Measurements from ENCODE around the gene GDF10. TPM values are rescaled to one million over a fixed set of nuclear protein-coding genes. Genes with fewer than 3 reads are reported as not detected.

GDF10 gene
- total RNA-seq, 4 donors from 2014 or later: 3.6 to 9.6 (median 7.3) TPM

DNA sequence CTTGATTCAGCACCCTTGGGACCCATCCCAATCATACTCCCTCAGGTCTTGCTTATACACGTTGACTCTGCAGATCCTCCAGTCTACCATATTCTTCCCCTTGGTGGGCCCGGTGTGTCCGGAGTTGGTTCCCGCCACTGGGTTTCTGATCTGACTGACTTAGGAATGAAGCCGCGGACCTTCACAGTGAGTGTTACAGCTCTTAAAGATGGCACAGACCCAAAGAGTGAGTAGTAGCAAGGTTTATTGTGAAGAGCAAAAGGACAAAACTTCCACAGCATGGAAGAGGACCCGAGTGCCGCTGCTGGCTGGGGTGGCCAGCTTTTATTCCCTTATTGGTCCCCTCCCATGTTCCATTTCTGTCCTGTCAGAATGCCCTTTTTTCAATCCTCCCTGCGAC, 5.9 kb upstream of the GDF10 start:
- intact Hi-C loops (cut with DNase I): no loop called here
- TF ChIP-seq, protein P1, sequence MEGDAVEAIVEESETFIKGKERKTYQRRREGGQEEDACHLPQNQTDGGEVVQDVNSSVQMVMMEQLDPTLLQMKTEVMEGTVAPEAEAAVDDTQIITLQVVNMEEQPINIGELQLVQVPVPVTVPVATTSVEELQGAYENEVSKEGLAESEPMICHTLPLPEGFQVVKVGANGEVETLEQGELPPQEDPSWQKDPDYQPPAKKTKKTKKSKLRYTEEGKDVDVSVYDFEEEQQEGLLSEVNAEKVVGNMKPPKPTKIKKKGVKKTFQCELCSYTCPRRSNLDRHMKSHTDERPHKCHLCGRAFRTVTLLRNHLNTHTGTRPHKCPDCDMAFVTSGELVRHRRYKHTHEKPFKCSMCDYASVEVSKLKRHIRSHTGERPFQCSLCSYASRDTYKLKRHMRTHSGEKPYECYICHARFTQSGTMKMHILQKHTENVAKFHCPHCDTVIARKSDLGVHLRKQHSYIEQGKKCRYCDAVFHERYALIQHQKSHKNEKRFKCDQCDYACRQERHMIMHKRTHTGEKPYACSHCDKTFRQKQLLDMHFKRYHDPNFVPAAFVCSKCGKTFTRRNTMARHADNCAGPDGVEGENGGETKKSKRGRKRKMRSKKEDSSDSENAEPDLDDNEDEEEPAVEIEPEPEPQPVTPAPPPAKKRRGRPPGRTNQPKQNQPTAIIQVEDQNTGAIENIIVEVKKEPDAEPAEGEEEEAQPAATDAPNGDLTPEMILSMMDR (IDR thresholded peaks at IDR 0.05): no peak
- TF ChIP-seq POLR2A (IDR thresholded peaks at IDR 0.05): no peak
- 93 to 96% methylated on average over 9 of the region's 9 CpGs for WGBS, 2 donors

DNA sequence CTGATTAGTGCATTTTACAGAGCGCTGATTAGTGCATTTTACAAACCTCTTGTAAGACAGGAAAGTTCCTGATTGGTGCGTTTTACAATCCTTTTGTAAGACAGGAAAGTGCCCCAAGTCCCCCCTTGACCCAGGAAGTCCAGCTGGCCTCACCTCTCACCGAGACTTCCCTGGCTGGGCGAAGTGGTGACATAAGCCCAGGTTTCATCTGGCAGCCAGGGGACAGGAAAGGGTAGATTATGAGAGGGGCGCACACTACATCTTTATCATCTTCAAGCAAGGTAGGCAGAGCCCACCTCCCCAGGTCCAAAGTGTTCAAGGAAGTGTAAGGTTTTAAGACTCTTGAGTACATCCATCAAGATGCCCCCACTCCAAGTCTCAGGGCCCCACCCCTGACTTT, 5.5 kb upstream of the GDF10 start:
- no peaks in the 10 kb centered on the region for H3K9me3 ChIP-seq
- WGBS, 2 donors: 83 to 98% methylated on average over 5 of the region's 5 CpGs
- H3K36me3 ChIP-seq: no peaks in the 10 kb centered on the region
- peaks cover 0 to 20% of the 10 kb centered on the region in 2 donors for H3K4me1 ChIP-seq
- TF ChIP-seq, protein P1 (IDR thresholded peaks at IDR 0.05): no peak
- no peak for TF ChIP-seq POLR2A (IDR thresholded peaks at IDR 0.05)
- no peak overlapping the region for H3K4me3 ChIP-seq (replicated peaks in 1 of 3)
- H3K27me3 ChIP-seq: no peaks in the 10 kb centered on the region
- intact Hi-C loops (cut with DNase I): no loop called here
- H3K27ac ChIP-seq: no peak overlapping the region
- DNase-seq: no peak

More for the DNA sequence above, 5.9 kb upstream of the GDF10 start:
- Histone ChIP-seq H3K4me3 (replicated peaks in 1 of 3) (no peak overlapping the region), H3K9me3 (no peaks in the 10 kb centered on the region), H3K27me3 (no peaks in the 10 kb centered on the region), H3K4me1 (peaks cover 0 to 17% of the 10 kb centered on the region in 2 donors), H3K27ac (no peak overlapping the region), H3K36me3 (no peaks in the 10 kb centered on the region)
- DNase-seq: no peak

DNA sequence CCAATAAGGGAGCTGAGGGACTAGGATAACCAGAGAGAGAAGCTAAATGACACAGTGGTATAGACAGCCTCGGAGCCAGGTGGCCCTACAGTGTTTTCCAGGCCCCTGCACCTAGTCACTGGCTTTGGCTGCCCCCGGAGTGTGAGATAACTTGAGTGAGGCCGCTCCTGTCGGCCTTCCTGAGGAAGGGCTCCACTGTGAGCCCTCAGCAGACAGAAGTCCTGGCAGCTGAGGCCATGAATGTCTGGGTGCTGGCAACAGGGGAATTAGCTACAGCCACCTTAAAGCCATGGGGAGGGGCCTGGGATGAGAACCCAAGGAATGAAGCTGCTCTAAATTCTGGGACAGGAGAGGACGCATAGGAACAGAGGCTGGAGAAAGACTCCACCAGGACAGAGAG, 4.6 kb upstream of the GDF10 start:
- no peak overlapping the region for H3K4me3 ChIP-seq (replicated peaks in 1 of 3)
- no peak for TF ChIP-seq POLR2A (IDR thresholded peaks at IDR 0.05)
- TF ChIP-seq, protein P1 (IDR thresholded peaks at IDR 0.05): no peak
- intact Hi-C loops (cut with DNase I): no loop called here

DNA sequence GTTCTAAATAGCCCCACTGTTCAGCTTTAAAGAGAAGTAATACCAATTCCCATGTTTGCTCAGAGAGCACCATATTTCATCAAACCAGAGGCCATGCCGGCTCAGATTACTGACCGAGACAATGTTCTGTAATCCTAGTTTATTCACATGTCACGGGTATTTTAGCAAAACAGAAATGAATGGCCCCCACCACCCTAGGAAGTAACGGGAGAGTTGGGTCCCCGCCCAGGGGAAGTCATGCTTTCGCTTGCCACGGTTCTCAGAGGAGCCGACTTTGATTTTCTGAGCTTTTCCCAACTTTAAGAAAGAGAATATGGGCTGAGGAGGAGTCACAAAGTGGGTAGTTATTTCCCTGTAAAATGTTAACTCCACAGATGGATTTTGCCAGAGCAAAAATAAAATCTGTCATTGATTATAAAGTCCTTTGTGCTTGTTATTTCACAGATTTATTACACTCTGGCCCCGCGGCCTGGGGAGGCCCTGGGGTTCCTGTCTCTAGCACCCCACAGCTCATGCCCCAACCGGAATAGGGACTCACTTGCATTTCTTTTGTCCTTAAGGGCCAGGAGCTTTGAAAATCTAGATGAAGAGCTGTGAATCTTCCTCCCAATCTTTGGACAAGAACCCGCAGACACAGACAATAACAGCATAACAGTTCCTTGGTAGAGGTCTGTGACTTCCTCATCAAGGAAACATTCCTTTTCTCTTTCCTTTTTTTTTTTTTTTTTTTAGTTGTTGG, 3.7 kb upstream of the GDF10 start:
- intact Hi-C loops (cut with DNase I): no loop called here
- WGBS, 2 donors: 66 to 75% methylated on average over 12 of the region's 12 CpGs
- Histone ChIP-seq H3K4me1 (peaks cover 4 to 37% of the 10 kb centered on the region in 2 donors), H3K4me3 (replicated peaks in 1 of 3) (no peak overlapping the region), H3K9me3 (no peaks in the 10 kb centered on the region), H3K27ac (peak overlapping the region in 2 of 3 donors; percentile 21 to 46), H3K36me3 (no peaks in the 10 kb centered on the region), H3K27me3 (no peaks in the 10 kb centered on the region)
- TF ChIP-seq, protein P1 (IDR thresholded peaks at IDR 0.05): no peak
- no peak for TF ChIP-seq POLR2A (IDR thresholded peaks at IDR 0.05)
- DNase-seq: no peak

More for the DNA sequence above, 4.6 kb upstream of the GDF10 start:
- no peaks in the 10 kb centered on the region for H3K27me3 ChIP-seq
- no peaks in the 10 kb centered on the region for H3K9me3 ChIP-seq
- DNase-seq: no peak
- no peaks in the 10 kb centered on the region for H3K36me3 ChIP-seq
- WGBS, 2 donors: 96 to 98% methylated on average over 5 of the region's 5 CpGs
- H3K27ac ChIP-seq: no peak overlapping the region
- H3K4me1 ChIP-seq: peaks cover 0 to 27% of the 10 kb centered on the region in 2 donors

DNA sequence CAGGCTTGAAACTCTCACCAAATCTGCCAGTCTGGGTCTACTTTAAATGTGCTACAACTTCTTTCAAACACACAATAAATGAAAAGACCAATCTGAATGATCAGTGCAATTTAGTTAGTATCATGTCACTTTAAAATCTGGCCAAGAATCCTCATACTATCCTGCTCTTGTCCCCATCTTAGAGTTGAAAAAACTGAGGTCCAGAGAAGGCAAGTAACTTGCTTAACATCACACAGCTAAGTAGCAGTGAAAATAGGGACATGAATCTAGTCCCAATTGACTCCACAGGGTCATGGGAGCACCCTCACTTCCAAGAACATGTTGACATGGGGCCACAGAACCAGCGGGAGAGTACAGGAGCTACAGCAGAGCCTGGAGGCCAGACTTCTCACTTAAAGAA, 3.1 kb upstream of the GDF10 start:
- no peaks in the 10 kb centered on the region for H3K27me3 ChIP-seq
- H3K36me3 ChIP-seq: no peaks in the 10 kb centered on the region
- peak overlapping the region in 1 of 3 donors; percentile 46 for H3K27ac ChIP-seq
- intact Hi-C loops (cut with DNase I): no loop called here
- WGBS, 2 donors: 63 to 67% methylated on average over 1 of the region's 1 CpG
- no peak overlapping the region for H3K4me3 ChIP-seq (replicated peaks in 1 of 3)
- peaks cover 4 to 42% of the 10 kb centered on the region in 2 donors for H3K4me1 ChIP-seq
- DNase-seq: no peak
- H3K9me3 ChIP-seq: no peaks in the 10 kb centered on the region
- TF ChIP-seq, protein P1 (IDR thresholded peaks at IDR 0.05): no peak
- no peak for TF ChIP-seq POLR2A (IDR thresholded peaks at IDR 0.05)
